Suppressor macrophage treated with lipopolysaccharide for 1 hour (primary cell): ENCODE data around the gene ZNF296.

Experiments used
- DNase-seq, 3 donors: peaks; one replicate each; pipeline ENCODE4 v3.0.0-alpha.2; 2020 to 2022

The ZNF296 gene

DNA sequence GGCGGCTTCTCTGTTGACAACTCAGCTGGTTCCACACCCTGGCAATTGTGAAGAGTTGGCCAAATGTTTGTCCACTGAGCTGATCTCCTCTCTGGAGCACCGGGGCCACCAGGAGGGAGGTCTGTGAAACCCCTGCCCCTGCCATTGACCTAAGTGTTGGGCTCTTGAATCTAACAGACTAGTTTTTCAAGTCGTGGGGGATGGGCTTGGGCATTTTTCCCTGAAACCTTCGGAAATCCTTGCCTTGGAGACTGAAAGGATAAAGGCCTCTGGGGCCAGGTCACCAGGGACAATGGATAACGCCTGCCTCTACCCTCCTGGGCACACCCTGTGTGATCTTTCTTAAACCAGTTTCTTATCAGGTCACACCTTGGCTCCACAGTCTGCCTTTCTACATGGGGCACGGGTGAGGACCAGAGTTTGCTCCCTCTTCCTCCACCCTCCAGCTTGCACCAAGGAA is 3.7 kb upstream of the ZNF296 start:
- DNase-seq: no peak

DNA sequence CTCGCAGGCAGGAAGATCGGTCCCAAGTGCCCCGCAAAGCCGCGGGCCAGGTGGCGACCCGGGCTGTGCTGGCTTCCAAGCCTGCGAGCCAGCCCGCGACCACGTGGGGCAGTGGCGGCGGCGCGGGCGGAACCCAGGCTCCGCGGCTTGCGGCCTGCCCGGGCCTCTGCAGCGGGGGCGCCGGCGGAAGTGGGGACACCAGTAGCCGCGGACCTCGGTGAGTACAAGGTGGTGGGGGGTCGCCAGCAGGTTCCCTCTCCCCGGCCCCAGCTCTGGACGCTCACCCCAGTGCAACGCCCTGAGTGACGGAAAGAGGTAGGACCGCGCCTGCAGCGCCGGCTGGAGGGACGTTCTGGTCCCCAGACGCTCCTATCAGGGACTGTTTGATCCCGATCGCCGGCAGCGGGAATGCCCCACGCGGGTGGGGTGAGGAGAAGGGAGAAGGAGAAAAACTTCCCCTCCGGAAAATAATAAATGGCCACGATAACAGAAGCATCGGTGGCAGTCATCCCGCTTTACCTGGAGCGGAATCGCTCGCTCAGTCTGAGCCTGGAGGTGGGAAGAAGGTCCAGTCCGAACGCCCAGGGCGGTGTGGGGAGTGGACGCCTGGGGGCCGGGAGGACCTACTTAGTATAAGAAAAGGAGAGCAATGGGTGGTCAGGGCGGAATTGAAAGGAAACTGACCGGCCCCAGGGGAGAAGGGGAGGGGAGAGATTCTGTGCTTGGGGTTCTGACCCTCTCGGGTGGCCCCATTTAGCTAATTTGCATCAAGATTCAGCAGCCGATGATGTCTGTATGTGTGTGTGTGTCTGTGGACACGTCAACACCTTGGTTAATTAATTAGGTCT is 3.0 kb upstream of the ZNF296 start, which contains the start of gene GEMIN7:
Gene GEMIN7, plus strand, starts transcription at position 198 of the 848 bp plus-strand sequence. CDS start 10,855 bp downstream, outside the sequence.
- DNase-seq: peak; percentile 74 to 94 (median 87)

DNA sequence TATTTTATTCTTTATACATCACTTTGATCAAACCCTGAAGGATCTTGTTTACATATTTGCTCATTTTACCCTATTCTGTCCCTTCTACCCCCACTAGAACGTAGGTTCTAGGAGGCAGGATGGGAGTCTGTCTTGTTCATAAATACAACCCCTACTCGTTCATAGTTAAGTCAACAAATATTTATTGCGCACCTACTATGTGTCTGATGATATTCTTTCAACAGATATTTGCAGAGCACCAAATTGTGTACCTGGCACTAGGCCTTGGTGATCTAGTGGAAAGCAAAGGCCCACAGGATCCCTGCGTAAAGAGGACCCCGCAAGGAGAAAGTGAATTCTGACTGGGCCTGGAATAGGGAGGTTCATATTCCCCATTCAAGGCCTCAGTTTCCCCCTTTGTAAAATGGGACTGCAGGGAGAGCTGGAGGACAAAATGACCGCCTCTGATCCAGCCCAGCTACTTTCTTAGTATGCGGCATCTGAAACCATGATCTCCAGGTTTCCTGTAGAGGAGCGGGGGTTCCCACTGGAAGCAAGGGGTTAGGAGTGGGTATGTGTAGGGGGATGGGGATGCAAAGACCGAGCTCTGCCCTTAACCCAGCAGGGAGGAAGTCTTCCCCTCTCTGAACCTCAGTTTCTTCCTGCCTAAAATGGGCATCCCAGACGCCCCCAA is 2.2 kb upstream of the ZNF296 start:
- DNase-seq: no peak

DNA sequence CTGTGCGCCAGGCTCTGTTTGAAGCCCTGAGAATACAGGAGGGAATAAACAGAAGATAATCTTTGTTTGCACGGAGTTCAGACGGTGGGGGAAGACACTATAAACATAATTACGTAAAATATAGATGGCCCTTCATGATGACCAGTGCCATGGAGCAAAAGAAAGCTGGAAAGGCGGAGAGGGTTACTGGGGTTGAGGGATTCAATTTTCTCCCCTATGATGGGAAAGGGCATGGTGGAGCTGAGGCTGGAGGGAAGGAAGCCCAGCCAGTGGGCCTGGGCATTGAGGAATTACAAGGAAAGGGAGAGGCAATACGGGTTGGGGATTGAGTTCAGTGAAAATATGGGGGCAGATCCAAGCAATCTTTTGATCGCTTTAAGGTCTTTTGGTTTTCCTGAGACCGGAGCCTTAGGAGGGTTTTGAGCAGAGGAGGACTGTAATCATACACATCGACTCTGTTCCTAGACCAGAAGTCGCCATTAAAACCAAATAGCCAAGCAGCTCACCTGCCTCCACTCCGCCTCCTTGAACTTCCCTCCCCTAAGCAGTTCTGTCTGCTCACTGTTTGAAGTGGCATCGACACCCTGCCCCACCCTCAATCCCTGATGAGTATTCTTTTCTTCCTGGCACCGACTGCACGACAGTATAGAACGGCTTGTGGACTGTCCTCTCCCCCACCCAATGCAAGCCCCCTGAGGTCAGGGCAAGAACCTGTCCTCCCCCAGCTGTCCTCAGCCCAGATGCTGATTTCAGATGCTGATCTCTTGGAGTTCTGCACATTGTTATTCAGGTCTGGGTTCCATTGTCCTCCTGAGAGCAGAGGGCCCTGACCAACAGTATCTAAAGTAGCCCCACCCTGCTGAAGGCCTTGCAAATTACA is 813 bp upstream of the ZNF296 start:
- no peak for DNase-seq

DNA sequence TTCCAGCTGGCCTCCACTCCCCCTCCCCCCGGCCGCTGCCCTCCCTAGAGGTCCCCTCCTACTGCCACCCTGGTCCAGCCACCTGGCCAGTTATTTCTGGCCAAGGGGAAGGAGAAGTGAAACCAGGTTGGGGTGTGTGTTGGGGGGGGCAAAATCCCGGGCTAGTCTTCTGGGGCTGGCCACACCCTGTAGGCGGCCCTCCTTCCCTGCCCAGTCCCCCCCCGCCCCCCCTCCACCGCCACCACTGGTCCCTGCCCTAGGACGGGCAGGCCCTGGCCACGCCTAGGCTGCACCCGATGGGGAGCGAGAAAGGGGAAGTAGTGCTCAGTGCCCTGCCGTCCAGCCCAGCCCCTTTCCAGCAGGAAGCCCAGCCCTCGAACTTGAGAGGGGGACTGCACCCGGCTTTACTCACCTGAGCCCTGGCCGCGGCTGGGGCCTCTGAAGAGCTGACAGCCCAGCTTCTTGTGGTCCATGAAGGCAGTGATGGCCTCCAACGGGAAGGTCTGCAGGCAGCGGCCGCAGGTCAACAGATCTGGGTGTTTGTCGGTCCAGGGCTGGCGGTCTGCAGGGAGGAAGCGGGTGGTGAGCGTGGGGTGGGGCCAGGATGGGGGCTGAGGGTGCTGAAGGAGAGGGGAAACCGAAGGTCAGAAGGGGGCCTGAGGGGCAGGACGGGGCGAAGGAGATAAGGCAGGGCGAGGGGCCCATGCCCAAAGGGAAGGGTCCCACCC is 813 bp downstream of the ZNF296 start:
- DNase-seq: peak; percentile 93 to 95 (median 94)

DNA sequence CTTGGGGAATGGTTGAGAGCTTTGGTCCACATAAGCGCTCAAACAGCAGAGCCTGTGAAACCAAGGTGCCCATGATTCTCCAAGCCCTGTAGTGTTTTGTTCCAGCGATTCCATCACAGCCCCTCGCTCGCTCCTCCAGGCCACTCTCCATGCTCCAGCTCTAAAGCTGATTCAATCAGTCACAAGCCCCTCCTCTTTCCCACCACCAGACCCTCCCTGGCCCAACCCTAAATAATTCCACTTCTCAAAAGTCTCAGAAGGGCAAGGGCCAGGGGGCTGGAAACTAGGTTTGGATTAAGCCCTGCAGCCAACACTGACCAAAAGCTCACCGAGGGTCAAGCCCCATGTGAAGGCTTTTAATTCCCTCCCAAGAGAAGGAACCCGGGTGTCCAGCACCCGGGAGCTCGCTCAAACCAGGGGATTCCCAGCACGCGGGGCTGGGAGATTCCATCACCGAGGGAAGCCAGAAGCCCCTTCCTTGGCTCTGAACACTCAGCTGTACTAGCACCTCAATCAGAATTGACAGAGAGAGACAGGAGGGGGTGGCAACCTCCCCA is 1.5 kb downstream of the ZNF296 start:
- DNase-seq: peak in 1 of 3 donors; percentile 65

DNA sequence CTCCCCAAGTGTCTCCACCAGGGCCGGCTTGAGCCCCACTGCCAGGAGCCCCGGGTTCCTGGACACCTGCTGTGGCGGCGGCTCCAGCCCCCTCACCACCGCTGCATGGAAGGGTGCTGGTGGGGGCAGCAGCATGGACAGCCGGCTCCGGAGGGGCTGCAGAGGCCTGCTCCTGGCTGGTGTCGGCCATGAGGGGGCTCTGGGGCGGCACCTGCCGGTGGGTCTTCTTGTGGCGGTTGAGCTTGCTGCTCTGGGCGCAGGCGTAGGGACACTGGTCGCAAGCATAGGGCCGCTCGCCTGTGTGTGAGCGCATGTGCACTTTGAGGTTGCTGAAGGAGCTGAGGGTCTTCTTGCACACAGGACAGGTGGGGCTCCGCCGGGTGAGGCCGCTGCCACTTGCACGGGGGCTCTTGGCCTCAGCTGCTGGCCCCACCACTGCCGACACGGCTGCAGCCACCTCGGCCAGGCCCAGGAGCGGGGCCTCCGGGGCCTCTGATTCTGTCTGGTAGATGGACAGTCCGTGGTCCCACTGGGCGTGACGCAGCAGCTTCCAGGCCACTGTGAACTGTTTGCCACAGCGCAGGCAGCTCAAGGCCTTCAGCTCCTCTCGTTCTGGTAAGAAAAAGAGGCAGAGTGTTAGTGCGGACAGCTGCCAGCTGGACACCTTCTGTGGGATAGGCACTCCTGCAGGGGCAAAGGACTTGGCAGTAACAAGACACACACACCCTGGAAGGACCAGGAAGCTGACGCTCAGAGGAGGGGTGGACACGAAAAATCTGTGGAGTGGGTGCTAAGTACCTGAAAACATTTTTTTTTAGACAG is 4.1 kb downstream of the ZNF296 start:
- no peak for DNase-seq

DNA sequence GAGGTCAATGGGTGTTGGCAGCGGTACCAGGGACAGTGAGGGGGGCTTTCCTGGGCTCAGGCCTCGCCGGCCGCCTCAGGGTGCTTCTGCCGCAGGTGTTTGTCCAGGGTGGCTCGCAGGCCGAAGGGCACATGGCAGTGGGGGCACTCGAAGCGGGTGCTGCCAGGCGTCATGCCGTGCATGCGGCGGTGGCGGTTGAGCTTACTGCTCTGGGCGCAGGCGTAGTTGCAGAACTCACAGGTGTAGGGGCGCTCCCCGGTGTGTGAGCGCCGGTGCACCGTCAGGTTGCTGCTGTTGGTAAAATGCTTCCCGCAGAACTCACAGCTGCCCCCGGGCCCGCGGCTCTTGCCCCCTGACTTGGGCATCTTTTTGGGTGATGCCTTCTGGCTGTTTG is 4.7 kb downstream of the ZNF296 start:
- DNase-seq: no peak

DNA sequence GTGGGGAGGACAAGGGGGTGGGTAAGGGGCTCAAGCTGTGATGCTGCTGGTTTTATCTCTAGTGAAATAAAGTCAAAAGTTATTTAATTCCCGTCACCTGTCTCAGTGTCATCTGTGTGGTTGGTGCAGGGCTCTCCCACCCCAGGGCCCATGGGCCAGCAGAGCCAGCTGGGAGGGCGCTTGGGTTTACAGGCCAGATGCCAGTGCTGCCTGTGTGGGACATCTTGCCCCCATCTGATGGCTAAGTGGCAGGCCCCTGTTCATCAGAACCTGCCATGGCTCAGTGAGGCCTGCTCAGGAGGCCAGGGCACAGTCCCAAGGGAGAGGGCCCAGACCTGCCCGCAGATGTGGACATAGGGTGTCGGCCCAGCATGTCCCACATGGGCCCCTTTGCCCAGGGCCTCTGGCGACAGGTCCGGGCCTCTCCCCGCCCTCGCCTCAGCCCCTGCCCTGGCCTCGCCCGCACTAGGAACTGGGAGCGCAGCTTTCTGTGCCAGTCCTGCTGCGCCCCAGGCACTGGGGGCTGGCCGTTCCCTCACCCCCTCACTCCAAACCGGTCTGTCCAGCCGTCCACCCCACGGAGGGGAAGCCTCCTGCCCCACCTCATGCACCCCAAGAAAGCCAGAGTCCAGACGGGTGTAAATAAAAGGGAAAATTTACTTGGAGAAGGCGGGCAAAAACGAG is 5.3 kb downstream of the ZNF296 start:
- no peak for DNase-seq

DNA sequence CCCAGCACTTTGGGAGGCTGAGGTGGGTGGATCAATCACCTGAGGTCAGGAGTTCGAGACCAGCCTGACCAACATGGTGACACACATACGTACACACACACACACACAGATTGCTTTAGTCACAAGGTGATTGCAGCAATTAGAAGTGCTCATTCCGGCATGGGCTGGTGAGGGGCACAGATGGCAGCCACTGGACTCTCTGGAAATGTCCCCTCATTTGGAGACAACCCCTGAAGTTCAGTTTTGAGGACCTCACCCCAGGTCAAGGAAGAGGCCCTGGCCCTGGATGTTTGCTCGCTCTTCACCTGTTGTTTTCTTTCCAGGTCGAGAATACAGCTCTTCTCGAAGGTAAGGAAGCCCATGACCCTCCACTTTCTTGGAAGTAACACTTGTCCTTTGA is 6.1 kb downstream of the ZNF296 start:
- DNase-seq: no peak

DNA sequence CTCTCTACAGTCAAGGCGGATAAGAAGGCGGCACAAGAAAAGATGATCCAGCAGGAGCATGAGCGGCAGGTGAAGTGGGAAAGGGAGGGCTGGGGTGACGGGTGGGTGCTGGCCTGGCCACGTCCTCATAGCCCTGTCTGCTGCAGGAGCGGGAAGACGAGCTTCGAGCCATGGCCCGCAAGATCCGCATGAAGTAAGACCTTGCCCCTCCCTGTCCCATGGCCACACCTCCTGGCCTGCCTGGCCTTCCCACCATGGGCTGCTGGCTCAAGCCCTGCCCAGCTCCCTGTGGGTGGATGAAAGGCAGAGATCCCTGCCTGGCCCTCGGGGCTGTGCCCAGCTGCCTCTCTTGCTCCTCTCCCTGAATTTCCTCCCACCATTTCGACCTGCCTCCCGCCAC is 7.2 kb downstream of the ZNF296 start:
- peak; percentile 46 to 74 (median 50) for DNase-seq

DNA sequence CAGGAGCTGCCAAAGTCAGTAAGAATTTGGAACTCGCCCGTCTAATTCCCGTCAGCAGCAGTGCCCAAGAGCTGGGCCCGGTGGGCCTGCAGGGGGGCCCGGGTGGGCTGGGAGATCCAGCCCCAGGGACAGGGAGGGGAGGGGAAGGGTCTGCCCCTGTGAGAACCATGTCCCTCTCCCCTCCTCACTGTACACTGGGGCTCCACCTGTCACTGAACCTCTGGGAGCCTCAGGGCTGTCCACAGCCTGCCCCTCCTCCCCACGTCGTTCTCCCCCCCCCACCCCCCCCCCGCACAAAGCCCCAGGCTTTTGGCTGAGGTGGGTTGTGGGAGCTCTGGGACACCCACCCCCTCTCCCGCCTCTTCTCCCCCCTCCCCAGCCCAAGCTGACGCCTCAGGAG is 8.2 kb downstream of the ZNF296 start:
- no peak for DNase-seq

DNA sequence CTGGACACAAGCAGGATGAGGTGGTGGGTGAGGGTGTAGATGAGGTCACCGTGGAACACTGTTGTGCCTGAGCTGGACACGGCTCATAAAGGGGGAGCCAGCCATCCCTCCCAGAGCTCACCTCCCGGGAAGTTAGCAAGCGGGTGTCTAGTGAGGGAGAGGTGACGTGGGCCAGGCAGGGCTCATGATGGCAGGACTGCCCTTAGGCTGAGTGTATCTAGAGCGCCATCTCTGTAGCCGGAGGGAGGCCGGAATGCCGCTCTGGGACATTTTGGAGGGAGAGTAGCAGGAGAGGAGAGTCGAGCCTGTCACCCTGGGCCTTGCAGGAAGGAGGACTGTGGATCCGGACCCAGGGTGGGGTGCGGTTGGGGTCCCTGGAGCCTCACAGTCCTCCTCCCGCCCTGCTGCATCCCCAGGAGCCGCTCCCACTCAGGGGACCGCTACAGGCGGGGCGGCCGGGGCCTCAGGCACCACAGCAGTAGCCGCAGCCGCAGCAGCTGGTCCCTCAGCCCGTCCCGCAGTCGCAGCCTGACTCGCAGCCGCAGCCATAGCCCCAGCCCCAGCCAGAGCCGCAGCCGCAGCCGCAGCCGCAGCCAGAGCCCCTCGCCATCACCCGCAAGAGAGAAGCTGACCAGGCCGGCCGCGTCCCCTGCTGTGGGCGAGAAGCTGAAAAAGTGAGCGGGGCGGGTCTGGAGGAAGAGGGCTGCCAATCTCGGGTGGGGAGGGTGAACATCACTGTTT is 9.2 kb downstream of the ZNF296 start:
- DNase-seq: no peak

DNA sequence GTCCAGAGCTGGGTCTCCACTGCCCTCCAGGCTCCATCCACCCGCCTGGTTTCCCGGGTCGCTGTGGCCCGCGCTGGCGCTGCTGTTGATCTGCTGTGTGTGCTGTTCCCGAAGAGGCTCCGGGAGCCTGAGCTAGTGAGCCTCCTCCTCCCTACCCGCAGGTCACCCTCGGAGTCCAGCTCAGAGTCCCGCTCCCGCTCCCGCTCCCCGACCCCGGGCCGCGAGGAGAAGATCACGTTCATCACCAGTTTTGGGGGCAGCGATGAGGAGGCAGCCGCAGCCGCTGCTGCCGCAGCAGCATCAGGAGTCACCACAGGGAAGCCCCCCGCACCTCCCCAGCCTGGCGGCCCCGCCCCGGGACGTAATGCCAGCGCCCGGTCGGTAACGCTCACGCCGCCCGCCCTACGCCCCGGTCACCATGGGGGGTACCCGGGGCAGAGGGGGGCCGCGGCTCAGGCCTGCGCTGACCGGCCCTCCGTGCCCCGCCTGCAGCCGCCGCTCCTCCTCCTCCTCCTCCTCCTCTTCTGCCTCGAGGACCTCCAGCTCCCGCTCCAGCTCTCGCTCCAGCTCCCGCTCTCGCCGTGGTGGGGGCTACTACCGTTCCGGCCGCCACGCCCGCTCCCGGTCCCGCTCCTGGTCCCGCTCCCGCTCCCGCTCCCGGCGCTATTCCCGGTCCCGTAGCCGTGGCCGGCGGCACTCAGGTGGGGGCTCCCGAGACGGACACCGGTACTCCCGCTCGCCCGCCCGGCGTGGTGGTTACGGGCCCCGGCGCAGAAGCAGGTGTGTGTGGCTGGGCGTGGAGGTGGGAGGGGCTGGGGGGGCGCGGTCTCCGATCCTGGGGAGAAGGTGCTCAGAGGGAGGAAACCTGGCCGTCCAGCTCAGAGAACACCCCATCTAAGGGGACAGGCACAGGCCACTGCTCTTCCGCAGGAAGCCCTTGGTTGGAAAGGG is 12.2 kb downstream of the ZNF296 start:
- no peak for DNase-seq

DNA sequence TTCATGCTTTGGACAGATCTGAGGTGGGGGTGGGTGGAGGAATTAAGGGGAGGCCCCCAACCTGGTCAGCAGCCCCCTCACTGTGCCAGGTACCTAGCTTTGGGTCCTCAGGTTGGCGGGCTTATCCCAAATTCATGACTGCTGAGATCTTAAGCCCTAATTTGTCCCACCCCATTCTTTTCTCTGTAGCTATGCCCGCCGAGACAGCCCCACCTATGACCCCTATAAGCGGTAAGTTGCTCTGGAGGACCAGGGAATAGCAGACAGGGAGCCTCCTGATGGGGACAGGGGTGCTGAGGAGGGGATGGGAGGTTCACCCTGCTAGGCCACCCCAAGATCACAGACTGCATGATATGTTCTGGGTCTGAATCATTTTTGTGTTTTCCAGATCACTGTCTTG is 14.3 kb downstream of the ZNF296 start:
- DNase-seq: no peak

DNA sequence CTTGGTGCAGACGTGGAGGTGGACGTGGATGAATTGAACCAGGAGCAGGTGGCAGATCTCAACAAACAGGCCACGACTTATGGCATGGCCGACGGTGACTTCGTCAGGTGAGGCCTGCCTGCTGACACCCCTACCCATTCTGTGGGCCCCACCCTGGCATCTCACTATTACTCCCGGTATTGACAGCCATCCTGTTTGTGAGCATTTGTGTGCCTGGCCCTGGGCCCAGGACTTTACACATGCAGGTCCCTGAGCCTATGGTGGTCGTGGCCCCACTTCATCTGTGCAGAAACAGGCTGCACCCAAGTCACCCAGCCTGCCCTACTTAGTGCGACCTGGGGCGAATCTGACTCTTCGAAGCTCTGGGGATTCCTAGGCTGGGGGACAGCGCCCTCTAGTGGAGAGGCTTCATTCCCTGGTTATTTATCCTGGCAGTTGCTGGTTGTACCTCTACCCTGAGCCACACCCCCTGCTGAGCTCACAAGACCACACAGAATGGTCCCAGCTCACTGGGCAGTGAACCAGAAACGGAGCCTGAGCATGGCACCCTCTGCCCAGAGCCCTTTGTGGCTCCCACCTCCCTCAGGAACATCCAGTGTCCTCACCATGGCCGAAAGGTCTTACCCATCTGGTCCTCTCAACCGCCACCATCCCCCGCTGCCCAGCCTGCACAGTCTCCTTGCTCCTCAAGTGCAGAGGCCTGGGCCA is 16.9 kb downstream of the ZNF296 start:
- DNase-seq: peak; percentile 86 to 92 (median 91)

DNA sequence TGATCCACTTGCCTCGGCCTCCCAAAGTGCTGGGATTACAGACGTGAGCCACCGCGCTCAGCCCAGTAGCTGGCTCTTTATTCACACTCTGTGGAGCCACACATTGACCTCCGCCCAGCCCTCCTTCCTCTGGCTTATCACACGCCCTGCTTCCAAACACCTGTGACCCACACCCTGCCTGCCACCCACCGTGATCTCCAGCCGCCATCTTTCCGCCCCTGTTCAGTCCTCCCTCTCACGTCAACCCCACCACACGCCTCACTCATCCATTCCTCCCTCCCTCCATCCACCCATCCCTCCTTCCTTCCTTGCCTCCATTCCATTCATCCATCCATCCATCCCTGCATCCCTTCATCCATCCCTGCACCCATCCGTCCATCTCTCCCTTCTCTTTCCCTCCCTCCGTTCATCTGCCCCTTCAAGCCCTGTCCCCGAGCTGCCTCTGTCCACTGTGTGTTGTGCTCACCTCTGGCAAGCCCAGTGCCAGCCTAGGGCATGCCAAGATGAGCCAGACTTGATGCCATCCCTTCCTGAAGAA is 17.6 kb downstream of the ZNF296 start:
- no peak for DNase-seq

DNA sequence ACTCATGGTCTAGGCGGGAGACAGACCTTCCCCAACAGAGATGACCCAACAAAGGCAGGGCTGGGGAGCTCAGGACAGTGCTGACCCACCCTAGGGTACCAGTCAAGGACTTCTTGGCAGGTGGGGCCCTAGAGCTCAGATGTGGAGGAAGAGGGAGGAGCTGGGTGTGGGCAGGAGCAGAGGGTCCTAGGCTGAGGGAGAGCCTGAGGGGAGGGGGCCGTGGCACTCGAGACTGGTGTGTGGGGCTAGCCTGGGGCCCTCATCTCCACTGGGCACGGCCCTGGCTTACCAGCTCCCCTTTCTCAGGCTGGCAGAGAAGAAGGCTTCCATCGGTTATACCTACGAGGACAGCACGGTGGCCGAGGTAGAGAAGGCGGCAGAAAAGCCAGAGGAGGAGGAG is 18.8 kb downstream of the ZNF296 start:
- DNase-seq: no peak
